Activated T-helper 1 cell treated with anti-CD3 and anti-CD28 coated beads, Interleukin-2, amount 50 U/mL, for 16 hours (primary cell): ENCODE results near the gene CEPT1.
"Not testable (repeated sequence)": the region's sequence is repeated elsewhere in the genome, so short reads cannot be mapped to it uniquely, and the experiment has no call there.

ENCODE experiments used
- DNase-seq, 2 donors: peaks; one replicate each; pipeline ENCODE4 v3.0.0-alpha.2; 2020; ENCODE audit warnings: low read depth in 1 of 2, low spot score in 1 of 2

Gene CEPT1

GRCh38 chr1:111139956-111140679, at the start of gene CEPT1, which contains the start of gene DRAM2:
TSS of gene CEPT1 (plus strand) at chr1:111140223. CDS start at chr1:111147715, 7,492 bp downstream.
TSS of gene DRAM2 (minus strand) at chr1:111140093. CDS start at chr1:111131554, 8,539 bp downstream.
- DNase-seq: peak; percentile 74 to 81

GRCh38 chr1:111095421-111095820, 44.6 kb upstream of the CEPT1 start:
- DNase-seq: not testable (repeated sequence)

- no peak for DNase-seq
Observed at GRCh38 chr1:111097356-111098099, 42.5 kb upstream of the CEPT1 start.

GRCh38 chr1:111099289-111099688, 40.7 kb upstream of the CEPT1 start:
- DNase-seq: no peak

- DNase-seq: no peak
Observed at GRCh38 chr1:111101854-111102642, 38.0 kb upstream of the CEPT1 start.

- DNase-seq: no peak
Observed at GRCh38 chr1:111104981-111105380, 35.0 kb upstream of the CEPT1 start.

- DNase-seq: no peak
Observed at GRCh38 chr1:111110197-111110899, 29.7 kb upstream of the CEPT1 start.

- no peak for DNase-seq
Observed at GRCh38 chr1:111116496-111116895, 23.5 kb upstream of the CEPT1 start.

GRCh38 chr1:111126354-111126753, 13.7 kb upstream of the CEPT1 start:
- DNase-seq: no peak

GRCh38 chr1:111127923-111128643, 11.9 kb upstream of the CEPT1 start:
- DNase-seq: no peak

- no peak for DNase-seq
Observed at GRCh38 chr1:111129376-111129775, 10.6 kb upstream of the CEPT1 start.

GRCh38 chr1:111131693-111132092, 8.3 kb upstream of the CEPT1 start:
- DNase-seq: no peak

- DNase-seq: no peak
Observed at GRCh38 chr1:111133866-111134265, 6.2 kb upstream of the CEPT1 start.

- DNase-seq: no peak
Observed at GRCh38 chr1:111139324-111139955, 583 bp upstream of the CEPT1 start.

GRCh38 chr1:111140680-111140967, 601 bp downstream of the CEPT1 start:
- no peak for DNase-seq

GRCh38 chr1:111141245-111142220, 1.5 kb downstream of the CEPT1 start:
- no peak for DNase-seq

- no peak for DNase-seq
Observed at GRCh38 chr1:111142356-111142975, 2.4 kb downstream of the CEPT1 start.

- DNase-seq: no peak
Observed at GRCh38 chr1:111145542-111145941, 5.5 kb downstream of the CEPT1 start.
